HG03064 (cell line): ENCODE results near the gene PHETA1.
"Not testable (repeated sequence)": the region's sequence is repeated elsewhere in the genome, so short reads cannot be mapped to it uniquely, and the experiment has no call there.

Source experiments
- ATAC-seq: cut with Tn5 transposase; IDR thresholded peaks from one replicate; pipeline ENCODE4 v1.9.1; 2021; ENCODE audit warnings: low read depth; ENCODE audit not compliant: unreplicated experiment

Gene PHETA1

DNA sequence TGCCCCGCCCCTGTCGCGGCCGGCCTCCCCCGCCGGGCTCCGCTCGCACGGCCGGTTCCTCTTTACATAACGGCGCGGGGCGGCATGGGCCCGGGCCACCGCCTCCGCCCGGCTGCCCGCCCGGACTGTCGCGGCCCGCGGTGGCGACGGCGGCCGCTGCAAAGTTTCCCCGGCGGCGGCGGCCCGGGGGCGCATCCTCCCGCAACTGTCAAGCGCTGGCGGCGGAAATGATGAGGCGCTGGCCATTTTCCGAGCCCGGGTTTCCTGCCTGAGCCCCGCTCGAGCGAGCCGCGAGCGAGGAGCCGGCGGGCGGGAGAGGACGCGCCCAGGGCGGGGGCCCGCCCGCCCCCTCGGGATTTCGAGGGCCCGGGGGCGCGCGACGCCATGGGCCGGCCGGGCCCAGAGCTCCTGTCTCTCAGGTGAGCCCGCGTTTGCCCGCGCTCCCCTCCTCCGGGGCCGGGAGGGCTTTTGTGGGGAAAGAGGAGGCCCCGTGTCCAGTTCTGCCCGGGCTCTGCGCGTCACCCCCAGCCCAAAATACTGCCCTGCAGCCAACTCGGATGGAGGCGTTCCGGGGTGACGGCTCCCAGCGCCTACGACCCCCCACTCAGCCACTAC, 37.1 kb upstream of the PHETA1 start, which contains the start of gene SH2B3:
Gene SH2B3, plus strand, starts transcription at position 65 of the 615 bp plus-strand sequence. CDS start 12,223 bp downstream, outside the sequence.
- peak; percentile 5 for ATAC-seq

DNA sequence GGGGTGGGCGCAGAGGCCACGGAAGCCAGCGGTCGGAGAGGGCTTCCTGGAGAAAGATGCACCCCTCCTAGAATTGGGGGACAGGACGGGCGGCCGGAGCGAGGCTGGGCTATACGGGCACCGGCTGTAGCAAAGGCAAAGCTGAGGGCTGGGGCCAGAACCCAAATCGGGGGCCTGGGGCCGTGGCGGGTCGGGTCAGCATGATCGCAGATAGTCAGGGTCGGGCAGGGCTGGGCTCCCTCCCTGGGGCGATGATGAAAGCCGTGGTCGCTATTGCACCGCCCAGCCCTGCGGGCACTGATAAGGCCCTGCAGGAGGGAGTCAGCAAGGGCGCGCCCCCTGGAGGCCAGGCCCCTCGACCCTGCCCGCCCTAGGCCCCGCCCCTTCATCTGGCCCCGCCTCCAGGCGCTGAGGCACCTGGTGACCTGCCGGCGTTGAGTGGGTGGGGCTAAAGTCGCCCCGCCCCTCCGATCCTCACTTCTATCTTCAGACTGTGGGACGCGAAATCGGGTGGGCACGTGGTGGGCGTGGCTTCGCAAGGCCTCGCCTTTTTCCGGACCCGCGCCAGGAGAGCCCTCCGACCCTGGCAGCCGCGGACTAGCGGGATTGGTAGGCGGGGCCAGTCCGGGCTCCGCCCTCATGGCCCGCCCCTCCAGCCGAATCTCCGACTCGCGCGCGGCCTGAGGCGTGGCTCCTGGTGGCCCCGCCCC, 36.4 kb upstream of the PHETA1 start:
- ATAC-seq = peak; percentile 44

DNA sequence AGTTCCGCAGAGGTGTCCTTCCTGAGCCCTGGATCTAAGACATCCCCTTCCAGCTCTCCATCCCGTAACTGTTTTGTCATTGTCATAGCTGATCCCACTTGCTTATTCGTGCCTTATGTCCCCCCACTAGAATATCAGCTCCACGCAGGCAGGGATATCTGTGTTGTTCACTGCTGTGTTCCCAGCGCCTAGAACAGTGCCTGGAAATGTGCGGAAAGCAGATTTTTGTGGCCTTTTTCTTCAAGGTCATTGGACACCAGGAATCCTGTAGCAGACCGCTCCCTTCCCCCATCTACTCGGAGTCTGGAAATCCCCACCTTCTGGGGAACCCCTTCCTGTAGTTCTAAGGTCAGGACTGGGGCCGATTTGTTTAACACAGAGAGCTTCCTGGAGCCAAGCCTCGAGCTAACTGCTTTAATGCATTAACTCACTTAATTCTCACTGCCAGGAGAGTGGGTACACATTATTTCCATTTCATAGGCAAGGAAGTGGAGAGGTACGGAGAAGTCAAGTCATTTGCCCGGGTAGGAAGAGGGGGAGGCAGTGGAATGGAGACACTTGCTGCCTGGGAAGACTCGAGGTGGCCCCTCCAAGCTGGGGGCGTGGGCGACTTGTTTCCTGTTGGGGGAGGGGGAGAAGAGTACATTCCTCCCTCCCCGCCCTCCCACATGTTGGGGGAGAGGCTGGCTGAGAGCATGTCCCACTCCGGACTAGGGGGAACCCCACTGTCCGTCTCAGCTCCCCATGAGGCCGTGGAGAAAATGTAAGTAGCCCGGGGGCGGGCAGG, 35.7 kb upstream of the PHETA1 start:
- ATAC-seq = no peak

DNA sequence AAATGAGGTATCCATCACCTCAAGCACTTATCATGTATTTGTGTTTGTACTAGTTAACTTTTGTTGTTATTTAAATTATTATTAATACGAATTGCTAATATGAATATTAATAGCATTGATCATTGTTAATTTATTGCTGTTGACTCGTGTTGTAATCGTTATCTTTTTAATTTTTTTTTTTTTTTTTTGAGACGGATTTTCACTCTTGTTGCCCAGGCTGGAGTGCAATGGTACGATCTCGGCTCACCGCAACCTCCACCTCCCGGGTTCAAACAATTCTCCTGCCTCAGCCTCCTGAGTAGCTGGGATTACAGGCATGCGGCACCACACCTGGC, 33.6 kb upstream of the PHETA1 start:
- ATAC-seq = not testable (repeated sequence)

DNA sequence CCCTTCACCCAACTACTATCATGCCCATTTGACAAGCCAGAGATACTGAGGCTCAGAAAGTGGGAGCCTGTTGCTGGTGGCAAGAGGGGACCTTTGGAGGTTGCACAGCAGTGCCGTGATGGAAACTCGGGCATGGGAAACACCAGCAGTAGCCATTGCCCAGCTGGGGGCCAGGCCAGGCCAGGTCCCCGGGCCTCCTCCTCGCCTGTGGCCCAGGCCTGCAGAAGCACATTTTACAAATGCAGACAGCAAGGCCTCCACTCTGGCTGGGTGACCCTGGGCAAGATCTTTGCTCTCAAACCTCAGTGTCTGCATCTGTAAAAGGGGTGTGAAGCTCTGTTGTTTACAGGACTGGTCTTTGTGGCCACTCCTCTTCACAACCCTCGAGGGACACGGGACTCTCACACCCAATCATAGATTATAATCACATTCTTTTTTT, 32.3 kb upstream of the PHETA1 start:
- no peak for ATAC-seq

DNA sequence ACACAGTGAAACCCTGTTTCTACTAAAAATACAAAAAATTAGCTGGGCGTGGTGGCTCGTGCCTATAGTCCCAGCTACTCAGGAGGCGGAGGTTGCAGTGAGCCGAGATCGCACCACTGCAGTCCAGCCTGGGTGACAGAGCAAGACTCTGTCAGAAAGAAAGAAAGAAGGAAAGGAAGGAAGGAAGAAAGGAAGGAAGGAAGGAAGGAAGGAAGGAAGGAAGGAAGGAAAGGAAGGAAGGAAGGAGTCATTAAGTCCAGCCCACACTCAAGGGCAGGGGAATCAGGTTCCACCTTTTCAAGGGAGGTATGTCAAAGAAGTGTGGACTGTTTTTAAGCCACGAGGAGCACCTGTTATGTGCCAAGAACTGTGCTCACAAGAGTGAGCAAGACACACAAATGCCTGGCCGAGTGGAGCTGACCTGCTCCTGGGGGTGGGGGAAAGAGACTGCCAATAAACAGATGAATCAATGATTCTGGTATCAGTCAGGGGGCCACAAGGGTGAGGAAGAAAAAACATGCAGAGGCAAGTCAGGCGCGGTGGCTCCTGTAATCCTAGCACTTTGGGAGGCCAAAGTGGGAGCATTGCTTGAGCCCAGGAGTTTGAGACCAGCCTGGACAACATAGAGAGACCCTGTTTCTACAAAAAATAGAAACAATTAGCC, 31.0 kb upstream of the PHETA1 start:
- not testable (repeated sequence) for ATAC-seq

DNA sequence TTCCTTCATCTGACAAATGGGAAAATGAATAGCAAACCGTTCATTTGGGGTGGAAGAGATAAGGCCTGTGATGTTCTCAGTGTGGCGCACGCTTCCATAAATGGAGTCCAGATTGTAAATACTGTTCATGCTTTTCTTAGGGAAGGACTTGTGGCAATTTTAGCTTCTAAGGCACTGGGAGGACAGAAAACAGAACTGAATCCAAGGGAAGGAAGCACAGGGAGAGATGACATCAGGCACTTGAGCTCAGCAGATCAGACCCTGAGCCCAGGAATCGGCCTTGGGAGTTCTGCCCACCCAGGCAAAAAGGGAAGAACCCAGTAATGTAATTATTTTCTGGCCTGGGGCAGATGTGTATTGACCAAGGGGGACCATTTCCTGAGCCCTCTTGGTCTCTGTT, 29.6 kb upstream of the PHETA1 start:
- no peak for ATAC-seq

DNA sequence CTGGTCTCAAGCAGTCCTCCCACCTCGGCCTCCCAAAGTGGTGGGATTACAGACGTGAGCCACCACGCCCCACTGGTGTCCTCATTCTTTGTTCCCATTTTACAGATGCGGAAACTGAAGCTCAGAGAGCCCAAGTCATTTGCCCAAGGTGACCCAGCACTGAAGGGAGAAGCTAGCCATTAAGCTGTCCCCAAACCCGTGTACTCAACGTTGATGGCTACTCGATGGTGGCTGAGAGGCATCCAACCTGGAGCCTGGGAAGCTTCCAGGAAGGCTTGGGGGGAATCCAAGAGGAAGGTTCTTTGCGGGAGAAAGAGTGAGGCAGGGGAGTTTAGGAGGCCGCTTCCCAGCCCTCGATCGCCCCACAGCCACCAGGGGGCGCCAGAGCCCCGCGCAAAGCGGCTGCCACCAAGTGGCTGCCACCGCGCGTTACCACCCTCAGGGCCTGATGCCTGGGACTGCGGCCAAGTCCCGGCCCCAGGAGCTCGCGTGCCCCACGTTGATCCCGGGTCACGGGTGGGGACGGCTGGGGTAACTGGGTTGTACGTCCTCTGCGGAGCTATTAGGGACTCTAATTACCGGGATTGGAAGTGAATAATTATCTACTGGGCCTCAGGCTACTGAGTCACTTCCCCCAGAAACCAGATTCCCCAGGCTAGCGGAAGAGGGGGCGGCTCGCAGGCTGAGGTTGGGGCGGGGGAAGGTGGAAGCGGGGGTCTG, 28.0 kb upstream of the PHETA1 start:
- no peak for ATAC-seq

DNA sequence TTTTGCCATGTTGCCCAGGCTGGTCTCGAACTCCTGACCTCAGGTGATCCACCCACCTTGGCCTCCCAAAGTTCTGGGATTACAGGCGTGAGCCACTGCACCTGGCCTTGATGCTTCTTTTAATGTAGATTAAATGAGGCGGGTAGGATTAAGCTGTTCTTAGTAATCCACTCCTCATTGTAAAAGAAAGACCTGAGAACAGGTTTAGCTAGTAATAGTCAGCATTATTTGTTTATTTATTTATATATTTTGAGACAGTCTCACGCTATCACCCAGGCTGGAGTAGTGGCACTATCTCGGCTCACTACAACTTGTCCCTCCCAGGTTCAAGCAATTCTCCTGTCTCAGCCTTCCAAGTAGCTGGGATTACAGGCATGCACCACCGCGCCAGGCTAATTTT, 27.4 kb upstream of the PHETA1 start:
- ATAC-seq = not testable (repeated sequence)

DNA sequence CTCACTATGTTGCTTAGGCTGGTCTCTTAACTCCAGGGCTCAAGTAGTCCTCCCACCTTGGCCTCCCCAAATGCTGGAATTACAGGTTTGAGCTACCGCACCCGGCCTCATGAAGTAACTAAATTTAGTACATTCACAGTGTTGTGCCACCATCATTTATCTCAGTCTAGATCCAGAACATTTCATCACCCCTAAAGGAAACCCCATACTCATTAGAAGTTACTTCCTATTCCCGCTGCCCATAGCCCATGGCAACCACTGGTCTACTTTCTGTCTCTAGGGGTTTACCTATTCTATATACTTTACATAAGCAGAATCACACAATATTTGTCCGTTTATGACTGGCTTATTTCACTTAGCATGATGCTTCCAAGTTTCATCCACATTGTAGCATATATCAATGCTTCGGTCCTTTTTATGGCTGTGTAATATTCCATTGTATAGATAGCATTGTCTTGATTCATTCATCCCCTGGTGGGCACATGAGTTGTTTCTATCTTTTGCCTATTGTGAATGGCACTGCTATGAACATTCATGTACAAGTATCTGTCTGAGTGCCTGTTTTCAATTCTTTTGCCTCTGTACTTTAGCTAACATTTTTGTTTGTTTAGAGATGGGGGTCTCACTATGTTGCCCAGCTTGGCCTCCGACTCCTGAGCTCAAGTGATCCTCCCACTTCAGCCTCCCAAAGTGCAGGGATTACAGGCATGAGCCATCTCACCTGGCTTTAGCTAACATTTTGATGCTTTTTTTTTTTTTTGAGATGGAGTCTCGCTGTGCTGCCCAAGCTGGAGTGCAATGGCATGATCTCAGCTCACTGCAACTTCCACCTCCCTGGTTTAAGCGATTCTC, 26.7 kb upstream of the PHETA1 start:
- ATAC-seq = no peak

DNA sequence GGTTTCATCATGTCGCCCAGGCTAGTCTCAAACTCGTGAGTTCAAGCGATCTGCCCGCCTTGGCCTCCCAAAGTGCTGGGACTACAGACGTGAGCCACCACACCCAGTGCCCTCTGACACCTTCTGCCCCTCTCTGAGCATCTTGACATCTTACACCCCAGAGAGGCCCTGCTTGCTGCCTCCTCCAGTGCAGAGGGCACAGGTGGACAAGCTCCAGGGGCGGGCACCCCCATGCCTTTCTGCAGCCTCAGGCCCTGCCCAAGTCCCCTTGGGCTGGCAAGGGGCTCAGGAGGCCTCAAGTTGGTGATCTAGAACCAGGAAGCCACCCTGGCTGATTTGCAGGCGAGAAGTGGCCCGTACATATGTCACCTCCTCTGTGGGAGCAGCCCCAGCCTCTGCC, 25.6 kb upstream of the PHETA1 start:
- ATAC-seq = no peak

DNA sequence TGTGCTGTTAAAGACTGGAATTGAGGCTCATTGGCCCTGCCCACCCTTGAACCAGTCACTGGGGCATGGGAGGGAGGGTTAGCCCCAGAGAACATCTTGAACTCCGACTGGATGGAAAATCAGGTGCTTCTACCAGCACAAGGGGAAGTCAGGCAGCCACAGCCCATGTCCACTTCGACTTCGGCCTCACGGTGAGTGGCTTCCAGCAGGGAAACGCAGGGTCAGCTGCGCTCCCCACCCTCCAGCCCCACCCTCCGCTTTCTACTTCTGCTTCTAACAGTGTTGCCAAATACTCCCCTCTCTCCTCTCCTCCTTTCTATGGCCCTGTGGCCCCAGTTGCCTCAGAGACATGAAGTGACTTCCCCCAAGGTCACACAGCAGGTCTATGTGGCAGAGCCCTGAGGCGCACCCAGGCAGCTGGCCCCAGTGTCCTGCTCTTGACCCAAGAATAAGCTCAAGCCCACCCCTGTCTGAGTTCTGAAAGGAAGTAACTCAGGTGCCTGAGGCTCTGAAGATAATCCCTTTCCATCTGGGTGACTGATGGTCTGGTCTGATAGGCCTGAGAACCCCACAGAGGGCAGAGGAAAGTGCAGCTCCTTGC, 24.9 kb upstream of the PHETA1 start:
- ATAC-seq = no peak

DNA sequence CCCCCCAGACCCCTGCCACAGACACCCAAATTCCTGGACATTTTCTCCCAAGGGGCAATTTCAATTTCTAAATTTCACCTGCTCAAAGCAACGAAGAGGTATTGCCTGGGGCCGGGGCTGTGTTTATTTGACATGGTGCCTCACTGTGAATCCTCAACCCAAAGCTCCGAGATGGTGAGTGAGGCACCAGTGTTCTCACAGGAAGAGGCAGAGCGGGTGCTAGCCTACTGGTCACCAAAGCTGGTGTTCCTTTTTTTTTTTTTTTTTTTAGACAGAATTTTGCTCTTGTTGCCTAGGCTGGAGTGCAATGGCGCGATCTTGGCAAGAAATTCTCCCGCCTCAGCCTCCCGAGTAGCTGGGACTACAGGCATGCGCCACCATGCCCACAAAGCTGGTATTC, 22.0 kb upstream of the PHETA1 start:
- no peak for ATAC-seq

DNA sequence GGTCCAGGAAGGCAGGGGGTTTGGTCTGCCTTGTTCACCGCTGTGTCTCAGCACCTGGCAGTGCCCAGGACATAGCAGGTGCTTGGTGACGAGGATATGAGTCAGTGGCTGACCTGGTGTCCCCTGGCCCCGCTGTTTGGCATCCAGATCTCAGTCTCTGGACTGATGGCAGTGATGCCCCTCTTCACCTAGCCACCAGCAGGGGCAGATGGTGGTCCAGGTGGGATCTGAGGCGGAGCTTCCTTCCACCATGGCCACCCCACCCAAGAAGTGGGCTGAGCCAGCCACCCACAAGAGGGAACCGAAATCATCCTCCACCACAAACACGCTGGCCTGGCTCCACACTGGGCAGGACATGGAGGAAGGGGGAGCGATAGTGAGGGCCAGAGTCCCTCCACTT, 20.7 kb upstream of the PHETA1 start:
- no peak for ATAC-seq

DNA sequence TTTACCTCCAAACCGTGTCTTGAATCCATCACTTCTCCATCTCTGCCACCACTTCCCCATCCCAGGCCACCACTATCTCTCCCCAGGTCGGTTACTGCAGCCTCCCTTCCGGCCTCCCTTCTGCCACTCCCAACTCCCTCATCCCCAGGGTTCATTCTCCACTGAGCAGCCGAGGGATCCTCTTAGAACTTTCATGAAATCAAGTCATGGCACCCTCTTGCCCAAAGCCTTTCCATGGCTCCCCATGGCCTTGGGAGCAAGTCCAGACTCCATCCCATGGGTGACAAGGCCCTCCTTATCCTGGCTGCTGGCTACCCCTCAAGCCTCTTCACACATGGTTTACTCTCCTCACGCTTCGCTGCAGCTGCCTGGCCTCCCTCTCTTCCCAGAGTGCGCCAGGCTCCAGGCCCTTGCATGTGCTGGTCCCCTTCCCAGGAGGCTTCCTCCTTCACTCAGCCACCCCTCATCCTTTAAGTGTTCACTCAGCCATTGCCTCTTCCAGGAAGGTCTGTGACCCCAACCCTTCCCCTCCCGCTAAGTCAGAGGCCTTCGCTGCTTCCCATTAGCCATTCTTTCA, 18.9 kb upstream of the PHETA1 start:
- ATAC-seq = no peak

DNA sequence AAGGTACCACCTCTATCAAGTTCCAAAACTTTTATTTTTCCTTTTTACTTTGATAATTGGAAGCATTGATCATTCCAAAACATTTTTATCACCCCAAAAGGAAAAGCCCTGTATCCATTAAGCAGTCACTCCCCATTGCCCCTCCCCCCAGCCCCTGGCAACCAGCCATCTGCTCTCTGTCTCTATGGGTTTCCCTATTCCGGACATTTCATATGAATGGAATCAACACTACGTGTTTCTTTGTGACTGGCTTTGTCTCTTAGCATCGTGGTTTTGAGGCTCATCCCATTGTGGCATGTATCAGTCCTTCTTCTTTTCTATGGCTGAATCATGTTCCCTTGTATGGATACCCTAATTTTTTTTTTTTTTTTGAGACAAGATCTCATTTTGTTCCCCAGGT, 18.0 kb upstream of the PHETA1 start:
- ATAC-seq = no peak

DNA sequence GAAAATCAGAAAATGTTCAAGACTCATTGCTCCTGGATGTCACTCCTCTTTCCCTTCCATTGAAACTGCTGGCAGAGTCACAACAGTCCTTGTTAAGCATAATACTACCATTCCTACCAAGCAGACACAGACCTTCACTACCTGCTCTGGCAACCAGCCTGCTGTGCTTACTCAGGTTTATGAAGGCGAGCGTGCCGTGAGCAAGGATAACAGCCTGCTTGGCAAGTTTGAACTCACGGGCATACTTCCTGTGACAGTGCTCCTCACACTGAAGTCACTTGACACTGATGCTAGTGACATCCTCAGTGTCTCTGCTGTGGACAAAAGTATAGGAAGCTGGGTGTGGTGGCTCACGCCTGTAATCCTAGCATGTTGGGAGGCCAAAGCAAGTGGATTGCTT, 15.7 kb upstream of the PHETA1 start:
- no peak for ATAC-seq

DNA sequence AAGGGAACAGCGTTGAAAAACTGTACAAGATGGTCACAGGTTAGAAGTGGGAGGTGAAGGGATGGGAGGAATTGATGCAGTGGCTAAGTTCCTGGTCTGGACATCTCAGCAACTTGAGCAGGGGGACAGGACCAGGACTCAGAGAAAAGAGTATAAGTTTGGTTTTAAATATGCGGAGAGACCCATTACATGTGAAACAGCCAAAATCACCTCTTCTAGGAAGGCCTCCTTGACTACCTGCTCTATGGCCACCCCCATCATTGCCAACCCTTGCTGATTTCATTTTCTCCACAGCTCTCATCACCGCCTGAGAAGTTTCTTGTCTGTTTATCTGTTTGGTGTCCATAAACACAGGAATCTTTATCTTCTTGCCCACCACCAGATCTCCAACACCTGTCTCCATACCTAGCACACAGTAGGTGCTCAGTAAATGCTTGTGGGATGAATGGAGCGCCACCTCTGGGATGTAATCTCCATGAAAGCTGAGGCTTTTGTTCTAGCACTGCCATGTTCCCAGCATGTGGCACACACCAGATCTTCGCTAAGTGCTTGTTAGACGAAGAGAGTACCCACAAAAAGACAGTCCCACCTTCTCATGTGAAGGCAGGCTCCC, 11.2 kb upstream of the PHETA1 start:
- no peak for ATAC-seq
